NK-92 (cell line): ENCODE data around the gene VN1R5.

ENCODE experiments used
- DNase-seq: peaks from one replicate; lab custom pipeline; 2025; ENCODE audit not compliant: unreplicated experiment; lab: John Stamatoyannopoulos, UW

VN1R5 gene

GRCh38 chr1:247299723-247300381 is 44.0 kb downstream of the VN1R5 start:
- no peak for DNase-seq

- no peak for DNase-seq
Observed at GRCh38 chr1:247300491-247301175, 44.8 kb downstream of the VN1R5 start.

- DNase-seq: no peak
Observed at GRCh38 chr1:247301176-247301540, 45.3 kb downstream of the VN1R5 start.

- DNase-seq: no peak
Observed at GRCh38 chr1:247303216-247303615, 47.3 kb downstream of the VN1R5 start.

- DNase-seq: no peak
Observed at GRCh38 chr1:247304031-247304430, 48.2 kb downstream of the VN1R5 start.
